HS-5 (cell line): ENCODE data around the gene BACH2.
"Not testable (repeated sequence)": the region's sequence is repeated elsewhere in the genome, so short reads cannot be mapped to it uniquely, and the experiment has no call there.

Experiments
- DNase-seq: peaks from one replicate; pipeline ENCODE4 v3.0.0-alpha.2; 2012; ENCODE audit warnings: low read depth

The BACH2 gene

GRCh38 chr6:89890845-89891528, 405.7 kb downstream of the BACH2 start:
- DNase-seq: not testable (repeated sequence)

- DNase-seq: no peak
Observed at GRCh38 chr6:89888871-89889270, 407.8 kb downstream of the BACH2 start.

GRCh38 chr6:89888138-89888514, 408.5 kb downstream of the BACH2 start:
- DNase-seq: no peak

- no peak for DNase-seq
Observed at GRCh38 chr6:89887452-89888137, 409.0 kb downstream of the BACH2 start.

GRCh38 chr6:89886378-89887120, 410.1 kb downstream of the BACH2 start:
- no peak for DNase-seq
